GM21360 (cell line): Measurements from ENCODE around the gene KHNYN.
"Not testable (repeated sequence)": the region's sequence is repeated elsewhere in the genome, so short reads cannot be mapped to it uniquely, and the experiment has no call there.

Source experiments
- ATAC-seq: cut with Tn5 transposase; IDR thresholded peaks from one replicate; pipeline ENCODE4 v1.9.1; 2021; ENCODE audit warnings: mild to moderate bottlenecking, moderate library complexity; ENCODE audit not compliant: unreplicated experiment

Gene KHNYN

DNA sequence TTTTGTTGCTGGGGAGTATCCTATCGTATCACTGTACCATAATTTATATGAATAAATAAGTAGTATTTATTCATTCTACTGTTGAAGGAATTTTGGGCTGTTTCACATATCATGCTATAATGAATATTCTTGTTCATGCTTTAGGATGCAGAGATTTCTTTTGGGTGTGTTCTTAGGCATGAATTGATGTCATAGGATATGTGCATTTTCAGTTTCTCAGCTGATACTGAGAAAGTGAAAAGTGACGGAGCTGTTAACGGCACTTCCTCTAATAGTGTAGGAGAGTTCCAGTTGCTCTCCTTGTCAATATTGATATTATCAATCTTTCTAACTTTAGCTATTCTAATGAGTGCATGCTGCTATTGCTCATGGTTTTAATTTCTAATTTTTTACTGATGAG lies 36.1 kb downstream of the KHNYN start:
- ATAC-seq: no peak

DNA sequence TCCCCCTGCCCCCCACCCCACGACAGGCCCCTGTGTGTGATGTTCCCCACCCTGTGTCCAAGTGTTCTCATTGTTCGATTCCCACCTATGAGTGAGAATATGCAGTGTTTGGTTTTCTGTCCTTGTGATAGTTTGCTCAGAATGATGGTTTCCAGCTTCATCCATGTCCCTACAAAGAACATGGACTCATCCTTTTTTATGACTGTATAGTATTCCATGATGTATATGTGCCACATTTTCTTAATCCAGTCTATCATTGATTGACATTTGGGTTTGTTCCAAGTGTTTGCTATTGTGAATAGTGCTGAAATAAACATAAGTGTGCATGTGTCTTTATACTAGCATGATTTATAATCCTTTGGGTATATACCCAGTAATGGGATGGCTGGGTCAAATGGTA lies 40.7 kb downstream of the KHNYN start:
- not testable (repeated sequence) for ATAC-seq

DNA sequence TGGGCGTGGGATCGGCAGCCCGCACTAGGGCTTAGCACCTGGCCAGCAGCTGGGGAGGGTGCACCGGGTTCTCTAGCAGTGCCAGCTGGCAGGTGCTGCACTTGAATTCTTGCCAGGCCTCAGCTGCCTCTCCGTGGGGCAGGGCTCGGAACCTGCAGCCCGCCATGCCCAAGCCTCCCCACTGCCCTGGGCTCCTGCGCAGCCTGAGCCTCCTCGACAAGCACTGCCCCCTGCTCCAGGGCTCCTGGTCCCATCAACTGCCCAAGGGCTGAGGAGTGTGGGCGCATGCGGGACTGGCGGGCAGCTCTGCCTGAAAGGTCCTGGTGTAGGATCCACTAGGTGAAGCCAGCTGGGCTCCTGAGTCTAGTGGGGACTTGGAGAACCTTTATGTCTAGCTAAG lies 43.5 kb downstream of the KHNYN start:
- no peak for ATAC-seq

DNA sequence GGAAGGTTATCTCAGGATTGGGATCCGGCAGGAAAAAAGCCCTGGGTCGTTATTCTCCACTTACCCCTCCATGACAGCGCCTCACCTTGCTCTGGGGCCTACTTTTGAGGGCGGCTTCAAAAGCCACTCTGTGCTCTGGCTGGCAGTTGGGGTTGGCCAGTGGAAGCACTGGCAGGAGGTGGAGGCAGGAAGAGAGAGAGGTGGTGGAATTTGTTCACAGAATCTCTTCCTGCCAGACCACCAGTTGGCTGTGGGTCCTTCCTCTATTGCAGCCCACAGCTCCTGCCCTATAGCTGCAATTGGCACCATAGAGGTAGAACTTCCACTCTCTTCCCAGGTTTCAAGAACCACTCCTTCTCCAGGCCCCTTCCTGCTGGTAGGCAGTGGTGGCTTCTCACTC lies 45.5 kb downstream of the KHNYN start:
- no peak for ATAC-seq

DNA sequence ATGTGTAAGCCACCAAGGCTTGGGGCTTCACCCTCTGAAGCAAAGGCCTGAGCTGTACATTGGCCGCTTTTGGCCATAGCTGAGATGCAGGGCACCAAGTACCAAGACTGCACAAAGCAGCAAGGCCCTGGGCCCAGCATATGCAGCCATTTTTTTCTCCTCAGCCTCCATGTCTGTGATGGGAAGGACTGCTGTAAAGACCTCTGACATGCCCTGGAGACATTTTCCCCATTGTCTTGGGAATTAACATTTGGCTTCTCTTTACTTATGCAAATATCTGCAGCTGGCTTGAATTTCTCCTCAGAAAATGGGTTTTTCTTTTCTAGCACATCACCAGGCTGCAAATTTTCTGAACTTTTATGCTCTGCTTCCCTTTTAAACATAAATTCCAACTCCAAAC lies 50.2 kb downstream of the KHNYN start:
- not testable (repeated sequence) for ATAC-seq

DNA sequence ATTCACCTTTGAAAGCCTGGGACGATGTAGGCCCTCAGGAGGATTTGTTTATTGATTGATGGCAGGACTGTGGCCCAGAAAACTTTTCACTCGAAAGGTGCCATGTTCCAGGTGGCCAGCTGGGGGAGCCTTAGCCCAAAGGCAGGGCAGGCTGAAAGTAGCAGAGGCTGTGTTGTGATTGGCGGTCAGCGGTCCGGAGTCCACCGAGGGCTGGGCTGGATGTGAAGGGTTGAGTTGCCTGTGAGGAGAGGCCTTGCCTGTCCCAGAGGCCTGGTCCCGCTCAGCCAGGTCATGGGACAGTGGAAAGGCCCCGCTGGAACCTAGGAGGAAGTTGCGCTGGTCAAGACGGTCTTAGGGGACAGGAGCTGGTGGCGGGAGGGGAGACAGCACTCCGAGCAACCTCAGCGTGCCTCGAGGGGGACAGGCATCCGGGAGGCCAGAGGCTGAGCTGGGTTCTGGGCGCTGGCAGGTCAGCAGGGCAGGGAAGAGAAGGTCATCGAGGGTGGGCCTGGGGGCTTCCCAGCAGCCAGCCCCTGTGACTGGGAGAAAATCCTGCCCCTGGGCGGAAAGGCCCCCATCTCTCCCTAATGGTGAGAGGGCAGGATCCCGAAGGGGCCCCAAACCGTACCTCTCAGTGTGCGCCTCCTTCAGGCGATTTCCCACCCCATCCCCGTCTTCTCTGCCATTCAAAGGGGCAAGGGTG lies 52.0 kb downstream of the KHNYN start:
- peak; percentile 65 for ATAC-seq

DNA sequence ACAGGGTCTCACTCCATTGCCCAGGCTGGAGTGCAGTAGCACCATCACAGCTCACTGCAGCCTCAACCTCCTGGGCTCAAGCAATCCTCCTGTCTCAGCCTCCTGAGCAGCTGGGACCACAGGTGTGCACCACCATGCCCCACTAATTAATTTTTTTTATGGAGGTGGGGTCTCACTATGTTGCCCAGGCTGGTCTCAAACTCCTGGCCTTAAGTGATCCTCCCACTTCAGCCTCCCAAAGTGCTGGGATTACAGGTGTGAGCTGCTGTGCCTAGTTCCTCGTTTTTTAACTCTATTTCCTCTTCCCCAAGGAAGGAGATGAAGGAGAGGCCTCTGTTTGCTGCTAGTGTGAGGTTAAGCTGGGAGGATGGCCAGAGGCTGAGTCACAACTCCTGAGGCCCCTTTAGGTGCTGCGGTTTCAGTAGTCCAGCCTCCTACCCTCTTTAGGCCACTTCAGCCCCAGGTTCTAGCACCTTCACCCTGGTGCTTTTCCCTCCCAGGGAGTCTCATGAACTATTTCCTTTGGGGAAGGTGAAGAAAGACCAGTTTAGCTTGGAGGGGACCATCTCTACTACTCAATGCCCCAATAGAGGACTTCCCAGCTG lies 53.0 kb downstream of the KHNYN start:
- ATAC-seq: not testable (repeated sequence)

DNA sequence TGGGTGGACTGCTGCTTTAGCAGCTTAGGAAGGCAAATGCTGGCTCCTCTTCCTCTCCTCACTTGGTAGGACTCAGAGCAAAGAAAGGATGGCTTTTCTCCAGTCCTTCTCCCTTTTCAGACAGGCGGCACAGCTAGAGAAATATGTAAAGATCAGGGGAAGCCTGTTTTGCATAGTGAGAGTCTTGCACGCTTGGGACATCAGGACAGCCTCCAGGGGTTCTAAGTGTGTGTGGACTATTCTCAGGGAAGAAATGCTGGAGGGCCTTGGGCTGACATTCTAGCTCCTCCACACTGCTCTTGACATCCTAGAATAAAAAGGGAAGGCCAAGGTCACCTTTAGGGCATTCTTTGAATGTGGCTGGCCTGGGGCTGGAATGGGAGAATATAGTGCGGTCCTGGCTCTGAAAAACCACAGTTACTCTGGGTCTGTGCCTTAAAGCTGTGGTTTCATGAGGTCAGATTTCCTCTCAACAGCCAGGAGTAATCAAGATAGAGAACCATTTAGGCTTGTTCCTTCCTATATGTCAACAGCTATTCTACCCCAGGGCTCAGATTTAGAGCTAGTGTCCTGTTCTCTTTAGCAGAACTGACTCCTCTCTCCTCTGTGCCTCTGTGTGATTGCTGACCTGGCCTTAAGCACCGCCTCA lies 54.0 kb downstream of the KHNYN start:
- ATAC-seq: peak; percentile 52
